ENCODE measurements around the gene MTOR. TPM values are rescaled to one million over a fixed set of nuclear protein-coding genes. Genes with fewer than 3 reads are reported as not detected.
A peak's percentile ranks its signal among the peaks of the same experiment; 100 is the strongest.
"Not testable (repeated sequence)": the region's sequence is repeated elsewhere in the genome, so short reads cannot be mapped to it uniquely, and the experiment has no call there.

MTOR gene
- polyA plus RNA-seq, 1 experiment, result 27.7 TPM

DNA sequence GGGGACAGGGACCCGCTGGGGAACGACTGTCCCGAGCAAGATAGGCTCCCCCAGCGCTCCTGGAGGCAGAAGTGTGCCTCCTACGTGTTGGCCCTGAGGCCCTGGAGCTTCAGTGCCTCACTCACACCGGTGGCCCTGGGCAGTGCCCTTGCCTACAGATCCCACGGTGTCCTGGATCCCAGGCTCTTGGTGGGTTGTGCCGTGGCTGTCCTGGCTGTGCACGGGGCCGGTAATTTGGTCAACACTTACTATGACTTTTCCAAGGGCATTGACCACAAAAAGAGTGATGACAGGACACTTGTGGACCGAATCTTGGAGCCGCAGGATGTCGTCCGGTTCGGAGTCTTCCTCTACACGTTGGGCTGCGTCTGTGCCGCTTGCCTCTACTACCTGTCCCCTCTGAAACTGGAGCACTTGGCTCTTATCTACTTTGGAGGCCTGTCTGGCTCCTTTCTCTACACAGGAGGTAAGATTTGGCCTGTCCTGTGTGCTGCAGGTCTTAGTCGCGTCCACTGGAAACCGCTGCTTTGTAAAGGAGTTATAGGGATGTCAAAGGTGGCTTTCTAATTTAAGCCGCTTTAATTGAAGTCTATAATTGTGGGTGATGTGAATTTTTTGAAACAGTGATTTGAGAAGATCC lies 11.4 kb upstream of the MTOR start:
- ChIA-PET CTCF (interaction anchor here (1.6 kb wide), 1 partner anchor 7 kb away, joined by 5 read pairs; no protein-coding TSS in a partner anchor), POLR2A (interaction anchor here (1.0 to 1.7 kb wide), 2 partner anchors 8 to 11 kb away, joined by 4 to 9 read pairs; partner anchors contain the start of gene MTOR)
- Histone ChIP-seq H3K4me3 (ENCODE audit: low read depth, low read length) (peak overlapping the region; percentile 88), H3K9me3 (ENCODE audit: control insufficient read depth, insufficient read depth, low read length) (no peaks in the 10 kb centered on the region; the same call in 1 of the 2 replicates), H3K27me3 (ENCODE audit: control insufficient read depth, insufficient read depth, low read length) (no peaks in the 10 kb centered on the region), H3K27ac (ENCODE audit: low read depth, low read length) (peak overlapping the region; percentile 86)
- no peak for DNase-seq (ENCODE audit: low read depth, low spot score)
- TF ChIP-seq CTCF (IDR thresholded peaks at IDR 0.05; ENCODE audit: low read depth, low read length), result no peak

DNA sequence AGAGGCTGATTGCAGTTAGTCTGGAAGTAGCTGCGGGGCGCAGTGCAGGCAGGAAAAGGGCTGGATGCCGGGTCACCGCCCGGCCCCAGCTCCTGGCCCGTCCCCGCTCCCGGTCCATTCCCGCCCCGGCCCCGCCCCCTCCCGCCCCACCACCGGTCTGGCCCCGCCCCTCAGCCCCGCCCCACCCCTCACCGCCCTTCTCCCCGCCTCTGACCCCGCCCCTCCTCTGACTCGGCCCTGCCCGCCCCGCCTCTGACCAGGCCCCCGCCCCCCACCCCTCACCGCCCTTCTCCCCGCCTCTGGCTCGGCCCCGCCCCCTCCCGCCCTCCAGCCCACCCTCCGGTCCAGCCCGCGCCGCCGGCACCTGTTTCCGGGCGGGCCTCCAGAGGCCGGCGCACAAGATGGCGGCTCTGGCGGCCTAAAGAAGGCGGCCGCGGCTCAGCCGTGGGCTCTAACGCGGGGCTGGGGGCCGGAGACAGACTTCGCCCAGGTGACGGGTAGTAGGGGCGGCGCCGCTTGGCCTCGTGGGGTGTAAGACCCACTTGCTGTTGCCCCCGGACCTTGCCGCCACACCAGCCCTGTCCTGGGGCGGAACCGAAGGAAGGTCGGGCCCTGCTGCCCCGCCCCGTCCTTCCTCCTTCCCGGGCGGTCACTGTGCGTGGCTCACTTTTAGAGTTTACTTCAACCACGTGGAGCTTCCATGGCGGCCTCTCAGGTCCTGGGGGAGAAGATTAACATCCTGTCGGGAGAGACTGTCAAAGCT lies 10.7 kb upstream of the MTOR start, which contains the start of gene UBIAD1:
UBIAD1 (plus strand) TSS at position 367 of the 763 bp plus-strand sequence; CDS start at position 701, 334 bp downstream.
- H3K27me3 ChIP-seq (ENCODE audit: control insufficient read depth, insufficient read depth, low read length), result no peaks in the 10 kb centered on the region
- ChIA-PET CTCF (interaction anchor here (0.6 to 1.6 kb wide), 7 partner anchors 8 to 374 kb away, joined by 3 to 5 read pairs (median 3); no protein-coding TSS in a partner anchor), POLR2A (interaction anchor here (1.0 to 1.7 kb wide), 2 partner anchors 9 to 10 kb away, joined by 4 to 9 read pairs; partner anchors contain the start of gene MTOR)
- TF ChIP-seq CTCF (IDR thresholded peaks at IDR 0.05; ENCODE audit: low read depth, low read length), result peak; percentile 13; the same call in 1 of the 2 replicates
- H3K27ac ChIP-seq (ENCODE audit: low read depth, low read length), result peak within 1 kb of the TSS; percentile 86
- DNase-seq (ENCODE audit: low read depth, low spot score), result peak; percentile 73
- no peaks in the 10 kb centered on the region; the same call in 1 of the 2 replicates for H3K9me3 ChIP-seq (ENCODE audit: control insufficient read depth, insufficient read depth, low read length)
- peak within 1 kb of the TSS; percentile 88 for H3K4me3 ChIP-seq (ENCODE audit: low read depth, low read length)

GRCh38 chr1:11272544-11272831 lies 10.1 kb upstream of the MTOR start:
- no peaks in the 10 kb centered on the region; the same call in 1 of the 2 replicates for H3K9me3 ChIP-seq (ENCODE audit: control insufficient read depth, insufficient read depth, low read length)
- POLR2A ChIA-PET, result interaction anchor here (1.7 kb wide), 1 partner anchor 10 kb away, joined by 9 read pairs; the partner anchor contains the start of gene MTOR
- H3K27ac ChIP-seq (ENCODE audit: low read depth, low read length), result no peak overlapping the region
- peak overlapping the region; percentile 43 for H3K4me3 ChIP-seq (ENCODE audit: low read depth, low read length)
- no peak for DNase-seq (ENCODE audit: low read depth, low spot score)
- no peaks in the 10 kb centered on the region for H3K27me3 ChIP-seq (ENCODE audit: control insufficient read depth, insufficient read depth, low read length)
- TF ChIP-seq CTCF (IDR thresholded peaks at IDR 0.05; ENCODE audit: low read depth, low read length), result no peak
- CTCF ChIA-PET, result interaction anchor here (0.6 to 1.6 kb wide), 7 partner anchors 9 to 374 kb away, joined by 3 to 5 read pairs (median 3); no protein-coding TSS in a partner anchor

DNA sequence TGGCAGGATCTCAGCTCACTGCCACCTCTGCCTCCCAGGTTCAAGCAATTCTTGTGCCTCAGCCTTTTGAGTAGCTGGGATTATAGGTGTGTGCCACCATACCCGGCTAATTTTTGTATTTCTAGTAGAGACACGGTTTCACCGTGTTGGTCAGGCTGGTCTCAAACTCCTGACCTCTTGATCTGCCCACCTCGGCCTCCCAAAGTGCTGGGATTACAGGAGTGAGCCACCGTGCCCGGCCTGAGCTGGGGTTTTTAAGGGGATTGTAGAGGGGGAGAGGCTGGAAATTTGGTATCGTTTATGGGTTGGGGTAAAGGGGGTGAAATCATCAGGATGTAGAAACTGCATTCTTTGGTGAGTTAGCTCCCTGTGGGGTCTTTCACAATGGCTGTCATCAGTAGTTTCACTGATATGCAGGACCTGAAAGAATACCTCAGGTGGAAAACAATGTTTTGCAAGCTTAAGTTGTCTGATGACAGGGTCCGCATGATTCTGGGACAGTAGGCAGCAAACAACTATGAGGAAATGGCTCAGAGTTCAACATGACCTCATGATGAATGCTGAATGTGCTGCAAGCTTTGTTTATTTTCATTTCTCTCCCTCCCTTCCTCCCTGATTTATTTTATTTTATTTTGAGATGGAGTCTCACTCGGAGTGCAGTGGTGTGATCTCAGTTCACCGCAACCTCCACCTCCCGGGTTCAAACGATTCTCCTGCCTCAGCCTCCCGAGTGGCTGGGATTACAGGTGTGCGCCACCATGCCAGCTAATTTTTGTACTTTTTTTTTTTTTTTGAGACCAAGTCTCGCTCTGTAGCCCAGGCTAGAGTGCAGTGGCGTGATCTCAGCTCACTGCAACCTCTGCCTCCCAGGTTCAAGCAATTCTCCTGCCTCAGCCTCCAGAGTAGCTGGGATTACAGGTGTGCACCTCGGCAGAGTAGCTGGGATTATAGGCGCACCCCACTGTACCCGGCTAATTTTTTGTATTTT lies 5.3 kb upstream of the MTOR start:
- CTCF ChIA-PET, result interaction anchor here (0.9 kb wide), 1 partner anchor 374 kb away, joined by 3 read pairs; no protein-coding TSS in a partner anchor

More for the DNA sequence above, 5.3 kb upstream of the MTOR start:
- peak; percentile 30 for DNase-seq (ENCODE audit: low read depth, low spot score)
- H3K9me3 ChIP-seq (ENCODE audit: control insufficient read depth, insufficient read depth, low read length); H3K27me3 ChIP-seq (ENCODE audit: control insufficient read depth, insufficient read depth, low read length); H3K4me3 ChIP-seq (ENCODE audit: low read depth, low read length); POLR2A ChIA-PET: not testable (repeated sequence)
- peak overlapping the region; percentile 52 for H3K27ac ChIP-seq (ENCODE audit: low read depth, low read length)
